ENCODE data around the gene CDC42.

Gene CDC42

DNA sequence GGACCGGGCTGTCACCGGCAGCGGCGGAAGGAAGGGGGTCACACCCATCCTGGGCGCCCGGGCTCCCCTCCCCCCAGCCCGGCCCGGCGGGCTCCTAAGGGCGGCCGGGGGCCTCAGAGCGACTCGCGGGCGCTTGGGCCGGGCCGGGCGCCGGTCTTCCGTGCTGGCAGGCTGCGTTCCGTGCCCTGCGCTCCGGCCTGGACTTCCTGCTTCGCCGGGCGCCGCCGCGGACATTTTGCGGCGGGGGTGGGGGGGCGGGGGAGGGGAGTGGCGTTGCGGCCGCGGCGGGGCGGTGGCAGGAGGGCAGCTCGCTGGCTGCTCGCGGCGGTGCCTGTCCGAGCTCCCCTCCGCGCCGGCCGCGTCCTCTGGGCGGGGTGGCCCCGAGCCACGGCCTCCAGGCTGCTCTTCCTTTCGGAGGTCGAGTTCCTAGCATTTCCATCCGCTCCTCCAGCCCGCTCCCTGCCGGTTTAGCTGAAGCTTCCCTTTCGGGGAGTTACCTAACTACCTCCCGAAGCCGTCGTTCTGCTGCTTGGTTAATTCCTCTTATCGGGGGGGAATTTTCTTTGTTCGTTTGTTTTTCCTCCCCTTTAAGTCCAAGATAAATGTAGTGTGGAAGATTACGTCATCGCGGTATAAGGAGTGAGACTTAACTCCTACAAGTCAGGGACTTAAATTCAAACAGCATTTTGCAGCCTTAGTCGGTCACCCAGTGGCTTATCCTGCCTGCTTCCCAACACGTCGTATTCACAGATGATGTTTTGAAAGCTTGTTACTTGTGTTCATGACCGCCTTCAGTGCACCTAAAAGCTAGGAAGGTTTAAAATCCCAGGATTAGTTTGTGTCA lies 730 bp downstream of the CDC42 start:
- no peaks in the 10 kb centered on the region; the same call in 1 of the 2 replicates for H3K36me3 ChIP-seq (ENCODE audit: insufficient read depth, low read length)
- H3K27me3 ChIP-seq (ENCODE audit: insufficient read depth, low read length, poor library complexity, severe bottlenecking), result no peaks in the 10 kb centered on the region
- no peaks in the 10 kb centered on the region for H3F3A ChIP-seq (ENCODE audit: low read depth)
- H3K9me2 ChIP-seq (replicated peaks; ENCODE audit: low read depth, low read length), result no peaks in the 10 kb centered on the region
- no peaks in the 10 kb centered on the region for H3K9me3 ChIP-seq (ENCODE audit: insufficient read depth, low read depth, low read length)
- H2AFZ ChIP-seq (ENCODE audit: low read length), result no peak overlapping the region; the same call in 1 of the 2 replicates
- H3K9ac ChIP-seq (ENCODE audit: low read depth, low read length, poor library complexity, severe bottlenecking), result peak overlapping the region; percentile 77
- H4K20me1 ChIP-seq (ENCODE audit: insufficient read depth, low read length, poor library complexity, severe bottlenecking), result peaks cover 47% of the 10 kb centered on the region
- H3K79me2 ChIP-seq (ENCODE audit: insufficient read depth, low read length), result peaks cover 60% of the 10 kb centered on the region
- peaks cover 34% of the 10 kb centered on the region for H3K4me1 ChIP-seq (ENCODE audit: insufficient read depth, low read length, poor library complexity, severe bottlenecking)
- peak overlapping the region; percentile 83 for H3K4me2 ChIP-seq (ENCODE audit: low read depth, low read length, poor library complexity, severe bottlenecking)
- TF ChIP-seq, protein P1, sequence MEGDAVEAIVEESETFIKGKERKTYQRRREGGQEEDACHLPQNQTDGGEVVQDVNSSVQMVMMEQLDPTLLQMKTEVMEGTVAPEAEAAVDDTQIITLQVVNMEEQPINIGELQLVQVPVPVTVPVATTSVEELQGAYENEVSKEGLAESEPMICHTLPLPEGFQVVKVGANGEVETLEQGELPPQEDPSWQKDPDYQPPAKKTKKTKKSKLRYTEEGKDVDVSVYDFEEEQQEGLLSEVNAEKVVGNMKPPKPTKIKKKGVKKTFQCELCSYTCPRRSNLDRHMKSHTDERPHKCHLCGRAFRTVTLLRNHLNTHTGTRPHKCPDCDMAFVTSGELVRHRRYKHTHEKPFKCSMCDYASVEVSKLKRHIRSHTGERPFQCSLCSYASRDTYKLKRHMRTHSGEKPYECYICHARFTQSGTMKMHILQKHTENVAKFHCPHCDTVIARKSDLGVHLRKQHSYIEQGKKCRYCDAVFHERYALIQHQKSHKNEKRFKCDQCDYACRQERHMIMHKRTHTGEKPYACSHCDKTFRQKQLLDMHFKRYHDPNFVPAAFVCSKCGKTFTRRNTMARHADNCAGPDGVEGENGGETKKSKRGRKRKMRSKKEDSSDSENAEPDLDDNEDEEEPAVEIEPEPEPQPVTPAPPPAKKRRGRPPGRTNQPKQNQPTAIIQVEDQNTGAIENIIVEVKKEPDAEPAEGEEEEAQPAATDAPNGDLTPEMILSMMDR (conservative IDR thresholded peaks at IDR 0.05; ENCODE audit: low read length), result no peak
- no peak for TF ChIP-seq EZH2phosphoT487 (IDR thresholded peaks at IDR 0.05; ENCODE audit: borderline replicate concordance)
- peak overlapping the region; percentile 76 for H3K4me3 ChIP-seq (ENCODE audit: low read length, poor library complexity, severe bottlenecking)

DNA sequence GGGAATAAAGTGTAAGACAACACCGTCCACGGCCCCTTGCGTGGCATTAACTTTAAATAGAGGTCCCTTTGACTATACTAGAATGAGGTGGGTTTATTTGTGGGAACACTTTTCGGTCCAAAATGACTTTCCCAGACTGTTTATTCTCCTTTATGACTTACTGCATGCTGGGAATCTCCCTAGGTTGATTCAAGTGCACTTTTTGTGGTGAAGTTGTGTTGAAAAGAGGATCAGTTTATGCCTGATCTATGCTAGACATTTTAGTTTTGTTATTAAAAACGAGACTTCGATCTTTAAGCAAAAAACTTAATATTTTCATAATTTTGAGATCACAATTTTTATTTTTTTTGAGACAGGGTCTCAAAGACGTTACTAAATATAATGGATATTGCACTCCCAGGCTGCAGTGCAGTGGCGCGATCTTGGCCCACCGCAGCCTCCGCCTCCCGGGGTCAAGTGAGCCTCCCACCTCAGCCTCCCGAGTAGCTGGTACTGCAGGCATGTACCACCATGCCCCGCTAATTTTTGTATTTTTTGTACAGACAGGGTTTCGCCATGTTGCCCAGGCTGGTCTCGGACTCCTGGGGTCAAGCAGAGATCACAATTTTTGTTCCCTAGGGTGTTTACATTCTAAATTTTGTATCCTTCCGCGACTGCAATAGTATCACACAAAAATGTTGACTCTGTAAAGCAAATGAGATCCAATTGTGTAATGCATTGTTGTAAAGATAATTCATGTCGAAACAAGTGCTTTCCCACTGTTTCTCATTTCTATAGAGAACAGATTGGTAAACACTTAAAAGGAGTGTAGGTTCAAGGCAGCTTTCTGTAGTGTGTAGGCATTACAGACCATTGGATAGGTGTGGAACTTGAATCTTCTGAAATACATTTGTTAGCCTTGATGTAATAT lies 1.6 kb downstream of the CDC42 start:
- H3K9me3 ChIP-seq (ENCODE audit: insufficient read depth, low read depth, low read length), result no peaks in the 10 kb centered on the region
- H3K27me3 ChIP-seq (ENCODE audit: insufficient read depth, low read length, poor library complexity, severe bottlenecking), result no peaks in the 10 kb centered on the region
- no peaks in the 10 kb centered on the region for H3F3A ChIP-seq (ENCODE audit: low read depth)
- H3K4me3 ChIP-seq (ENCODE audit: low read length, poor library complexity, severe bottlenecking), result peak overlapping the region; percentile 76
- H4K20me1 ChIP-seq (ENCODE audit: insufficient read depth, low read length, poor library complexity, severe bottlenecking), result peaks cover 56% of the 10 kb centered on the region
- H3K4me1 ChIP-seq (ENCODE audit: insufficient read depth, low read length, poor library complexity, severe bottlenecking), result peaks cover 34% of the 10 kb centered on the region
- H2AFZ ChIP-seq (ENCODE audit: low read length), result no peak overlapping the region
- H3K9ac ChIP-seq (ENCODE audit: low read depth, low read length, poor library complexity, severe bottlenecking), result peak overlapping the region; percentile 77
- H3K9me2 ChIP-seq (replicated peaks; ENCODE audit: low read depth, low read length), result no peaks in the 10 kb centered on the region
- no peaks in the 10 kb centered on the region; the same call in 1 of the 2 replicates for H3K36me3 ChIP-seq (ENCODE audit: insufficient read depth, low read length)
- peak overlapping the region; percentile 83 for H3K4me2 ChIP-seq (ENCODE audit: low read depth, low read length, poor library complexity, severe bottlenecking)
- peaks cover 69% of the 10 kb centered on the region for H3K79me2 ChIP-seq (ENCODE audit: insufficient read depth, low read length)
- no peak for TF ChIP-seq EZH2phosphoT487 (IDR thresholded peaks at IDR 0.05; ENCODE audit: borderline replicate concordance)
- TF ChIP-seq, protein P1 (conservative IDR thresholded peaks at IDR 0.05; ENCODE audit: low read length), result no peak

DNA sequence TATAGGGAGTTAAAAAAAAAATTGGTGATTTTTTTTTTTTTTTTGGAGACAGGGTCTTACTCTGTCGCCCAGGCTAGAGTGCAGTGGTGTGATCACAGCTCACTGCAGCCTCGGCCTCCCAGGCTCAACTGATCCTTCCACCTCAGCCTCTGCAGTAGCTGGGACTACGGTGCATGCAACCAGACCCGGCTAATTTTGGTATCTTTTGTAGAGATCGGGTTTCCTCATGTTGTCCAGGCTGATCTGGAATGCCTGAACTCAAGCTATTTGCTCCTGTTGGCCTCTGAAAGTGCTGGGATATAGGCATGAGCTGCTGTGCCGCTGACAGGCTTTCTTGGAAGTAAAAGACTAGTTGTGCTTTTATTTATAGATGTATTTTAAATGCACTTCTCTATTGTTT lies 3.0 kb downstream of the CDC42 start:
- no peaks in the 10 kb centered on the region; the same call in 1 of the 2 replicates for H3K36me3 ChIP-seq (ENCODE audit: insufficient read depth, low read length)
- H3K4me3 ChIP-seq (ENCODE audit: low read length, poor library complexity, severe bottlenecking), result peak overlapping the region; percentile 59
- H3K9me3 ChIP-seq (ENCODE audit: insufficient read depth, low read depth, low read length), result no peaks in the 10 kb centered on the region
- H2AFZ ChIP-seq (ENCODE audit: low read length), result no peak overlapping the region
- peaks cover 34% of the 10 kb centered on the region for H3K4me1 ChIP-seq (ENCODE audit: insufficient read depth, low read length, poor library complexity, severe bottlenecking)
- no peaks in the 10 kb centered on the region for H3F3A ChIP-seq (ENCODE audit: low read depth)
- H3K27me3 ChIP-seq (ENCODE audit: insufficient read depth, low read length, poor library complexity, severe bottlenecking), result no peaks in the 10 kb centered on the region
- H3K79me2 ChIP-seq (ENCODE audit: insufficient read depth, low read length), result peaks cover 82% of the 10 kb centered on the region
- H3K9ac ChIP-seq (ENCODE audit: low read depth, low read length, poor library complexity, severe bottlenecking), result peak overlapping the region; percentile 25
- no peaks in the 10 kb centered on the region for H3K9me2 ChIP-seq (replicated peaks; ENCODE audit: low read depth, low read length)
- H3K4me2 ChIP-seq (ENCODE audit: low read depth, low read length, poor library complexity, severe bottlenecking), result peak overlapping the region; percentile 69
- H4K20me1 ChIP-seq (ENCODE audit: insufficient read depth, low read length, poor library complexity, severe bottlenecking), result peaks cover 69% of the 10 kb centered on the region
- TF ChIP-seq EZH2phosphoT487 (IDR thresholded peaks at IDR 0.05; ENCODE audit: borderline replicate concordance), result no peak
- TF ChIP-seq, protein P1 (conservative IDR thresholded peaks at IDR 0.05; ENCODE audit: low read length), result no peak
